Astrocyte (in vitro differentiated cells and primary cell): Measurements from ENCODE around the gene SECISBP2. TPM values are rescaled to one million over a fixed set of nuclear protein-coding genes. Genes with fewer than 3 reads are reported as not detected.

ENCODE experiments used
- DNase-seq: peaks from one replicate; pipeline ENCODE4 v3.0.0-alpha.2; 2010; ENCODE audit warnings: low read depth
- FAIRE-seq: peaks from 2 replicates; lab custom pipeline; 2011; peaks lifted over from hg19 to GRCh38; lab: Jason Lieb, UNC
- H2AFZ ChIP-seq: 2 replicates; pipeline ENCODE4 v1.6.0; 2012; ENCODE audit warnings: low read depth, low read length, inconsistent platforms
- H3K27ac ChIP-seq: 2 replicates; pipeline ENCODE4 v1.5.1; 2011; ENCODE audit warnings: low read depth, low read length, inconsistent platforms
- H3K27me3 ChIP-seq: 2 replicates; pipeline ENCODE4 v1.6.0; 2011; ENCODE audit warnings: low read length, inconsistent platforms; ENCODE audit not compliant: insufficient read depth
- H3K36me3 ChIP-seq: 2 replicates; pipeline ENCODE4 v1.5.1; 2011; ENCODE audit warnings: low read length, inconsistent platforms; ENCODE audit not compliant: insufficient read depth
- H3K4me1 ChIP-seq: 2 replicates; pipeline ENCODE4 v1.5.1; 2011; ENCODE audit warnings: low read length, inconsistent platforms; ENCODE audit not compliant: insufficient read depth
- H3K4me2 ChIP-seq: 2 replicates; pipeline ENCODE4 v1.6.0; 2012; ENCODE audit warnings: low read length, inconsistent platforms
- H3K4me3 ChIP-seq: 2 replicates; pipeline ENCODE4 v1.5.1; 2011; ENCODE audit warnings: low read depth, mild to moderate bottlenecking, low read length, inconsistent platforms; ENCODE audit not compliant: insufficient read depth
- H3K79me2 ChIP-seq: 2 replicates; pipeline ENCODE4 v1.6.0; 2012; ENCODE audit warnings: mild to moderate bottlenecking, low read length, inconsistent platforms; ENCODE audit not compliant: insufficient read depth
- H3K9ac ChIP-seq: 2 replicates; pipeline ENCODE4 v1.6.0; 2012; ENCODE audit warnings: mild to moderate bottlenecking, low read length, inconsistent platforms
- H3K9me3 ChIP-seq: 2 replicates; pipeline ENCODE4 v1.5.1; 2012; ENCODE audit warnings: low read depth, mild to moderate bottlenecking, low read length, inconsistent platforms; ENCODE audit not compliant: insufficient read depth
- H4K20me1 ChIP-seq: 2 replicates; pipeline ENCODE4 v1.6.0; 2012; ENCODE audit warnings: low read length, inconsistent platforms; ENCODE audit not compliant: insufficient read depth
- H3K27ac Mint-ChIP-seq: one replicate; pipeline ENCODE4 v1.8.0; 2021; ENCODE audit warnings: mild to moderate bottlenecking, mixed read lengths; ENCODE audit not compliant: unreplicated experiment
- H3K27me3 Mint-ChIP-seq: one replicate; pipeline ENCODE4 v1.8.0; 2021; ENCODE audit warnings: low read depth, mixed read lengths; ENCODE audit not compliant: unreplicated experiment
- H3K36me3 Mint-ChIP-seq: one replicate; pipeline ENCODE4 v1.8.0; 2021; ENCODE audit warnings: low read depth, mixed read lengths; ENCODE audit not compliant: unreplicated experiment
- H3K4me1 Mint-ChIP-seq: one replicate; pipeline ENCODE4 v1.8.0; 2021; ENCODE audit warnings: low read depth, mixed read lengths; ENCODE audit not compliant: unreplicated experiment
- H3K4me3 Mint-ChIP-seq: one replicate; pipeline ENCODE4 v1.8.0; 2021; ENCODE audit warnings: mild to moderate bottlenecking, moderate library complexity, mixed read lengths; ENCODE audit not compliant: unreplicated experiment
- H3K9me3 Mint-ChIP-seq: one replicate; pipeline ENCODE4 v1.8.0; 2021; ENCODE audit warnings: mild to moderate bottlenecking, mixed read lengths; ENCODE audit not compliant: unreplicated experiment
- CTCF ChIP-seq: IDR thresholded peaks from 2 replicates; pipeline ENCODE4 v1.5.1; 2011; ENCODE audit warnings: low read depth, mild to moderate bottlenecking, inconsistent platforms, low read length, moderate library complexity; ENCODE audit not compliant: insufficient read depth
- EZH2 ChIP-seq: IDR thresholded peaks from 2 replicates; pipeline ENCODE4 v1.6.1; 2012; ENCODE audit warnings: mild to moderate bottlenecking, low read length, inconsistent platforms; ENCODE audit not compliant: insufficient read depth
- total RNA-seq: library from RNA; stranded (reverse); gene quantifications from 2 replicates; pipeline ENCODE4 v1.2.1, GENCODE V29; 2021

SECISBP2 gene
- total RNA-seq, 1 donor from 2014 or later = 19.0 TPM

GRCh38 chr9:89404074-89404473 lies 85.8 kb downstream of the SECISBP2 start:
- H3K36me3 ChIP-seq = no peaks in the 10 kb centered on the region
- no peak overlapping the region for H3K27ac ChIP-seq
- no peak overlapping the region for H3K9ac ChIP-seq
- H3K27me3 ChIP-seq = no peaks in the 10 kb centered on the region
- peaks cover 5% of the 10 kb centered on the region for H3K9me3 Mint-ChIP-seq
- TF ChIP-seq CTCF = no peak
- no peaks in the 10 kb centered on the region for H3K79me2 ChIP-seq
- peaks cover 2% of the 10 kb centered on the region for H3K36me3 Mint-ChIP-seq
- no peak overlapping the region for H3K4me3 Mint-ChIP-seq
- H3K27ac Mint-ChIP-seq = no peak overlapping the region
- no peak overlapping the region for H3K4me3 ChIP-seq
- peaks cover 6% of the 10 kb centered on the region for H3K9me3 ChIP-seq
- FAIRE-seq (no peak), DNase-seq (no peak)
- no peaks in the 10 kb centered on the region for H3K4me1 ChIP-seq
- H4K20me1 ChIP-seq = no peaks in the 10 kb centered on the region
- H3K4me1 Mint-ChIP-seq = peaks cover 8% of the 10 kb centered on the region
- H3K27me3 Mint-ChIP-seq = peaks cover 9% of the 10 kb centered on the region
- H2AFZ ChIP-seq = no peak overlapping the region
- H3K4me2 ChIP-seq = no peak overlapping the region

GRCh38 chr9:89405826-89406225 lies 87.5 kb downstream of the SECISBP2 start:
- TF ChIP-seq EZH2 (no peak), CTCF (no peak)
- Histone ChIP-seq H3K27me3 (no peaks in the 10 kb centered on the region), H3K79me2 (no peaks in the 10 kb centered on the region), H3K27ac (no peak overlapping the region), H3K4me1 (no peaks in the 10 kb centered on the region), H3K4me3 (no peak overlapping the region), H3K9ac (no peak overlapping the region), H3K9me3 (peaks cover 6% of the 10 kb centered on the region), H3K36me3 (no peaks in the 10 kb centered on the region), H3K4me2 (no peak overlapping the region), H4K20me1 (no peaks in the 10 kb centered on the region), H2AFZ (no peak overlapping the region)
- no peak for DNase-seq
- Mint-ChIP-seq H3K9me3 (peaks cover 6% of the 10 kb centered on the region), H3K4me3 (no peak overlapping the region), H3K27me3 (peaks cover 8% of the 10 kb centered on the region), H3K4me1 (peaks cover 8% of the 10 kb centered on the region), H3K36me3 (peaks cover 2% of the 10 kb centered on the region), H3K27ac (no peak overlapping the region)
- no peak for FAIRE-seq

- H3K27ac ChIP-seq = no peak overlapping the region
- H3K79me2 ChIP-seq = no peaks in the 10 kb centered on the region
- H3K4me1 Mint-ChIP-seq = peaks cover 8% of the 10 kb centered on the region
- no peak for TF ChIP-seq CTCF
- TF ChIP-seq EZH2 = no peak
- no peaks in the 10 kb centered on the region for H4K20me1 ChIP-seq
- no peak for DNase-seq
- no peaks in the 10 kb centered on the region for H3K36me3 ChIP-seq
- no peak overlapping the region for H3K4me3 Mint-ChIP-seq
- no peak overlapping the region for H2AFZ ChIP-seq
- H3K27me3 ChIP-seq = no peaks in the 10 kb centered on the region
- no peak overlapping the region for H3K4me2 ChIP-seq
- peaks cover 6% of the 10 kb centered on the region for H3K27me3 Mint-ChIP-seq
- H3K9me3 Mint-ChIP-seq = peaks cover 6% of the 10 kb centered on the region
- H3K9me3 ChIP-seq = peaks cover 6% of the 10 kb centered on the region
- no peak overlapping the region for H3K4me3 ChIP-seq
- H3K36me3 Mint-ChIP-seq = peaks cover 4% of the 10 kb centered on the region
- H3K27ac Mint-ChIP-seq = no peak overlapping the region
- H3K4me1 ChIP-seq = no peaks in the 10 kb centered on the region
- no peak for FAIRE-seq
- no peak overlapping the region for H3K9ac ChIP-seq
Observed at GRCh38 chr9:89407070-89407469, 88.8 kb downstream of the SECISBP2 start.
